Neural cell (in vitro differentiated cells): ENCODE results near the gene GLI3. TPM values are rescaled to one million over a fixed set of nuclear protein-coding genes. Genes with fewer than 3 reads are reported as not detected.

Source experiments
- H2AFZ ChIP-seq: fragments of 200-600, 300-800 bp; sonication (generic), shearing (Covaris generic); 2 replicates; pipeline ENCODE4 v1.6.0; 2014; ENCODE audit warnings: low read depth, mild to moderate bottlenecking, antibody characterized with exemption, low read length, moderate library complexity
- H3F3A ChIP-seq: fragments of 200-600 bp; shearing (Covaris generic); 2 replicates; pipeline ENCODE4 v1.6.1; 2016; ENCODE audit warnings: mild to moderate bottlenecking, moderate library complexity, mixed read lengths, antibody characterized with exemption, low read length; ENCODE audit not compliant: insufficient read depth, poor library complexity, severe bottlenecking
- H3K27ac ChIP-seq: fragments of 200-600, 300-800 bp; sonication (generic), shearing (Covaris generic); 2 replicates; pipeline ENCODE4 v1.5.1; 2014; ENCODE audit warnings: mild to moderate bottlenecking, low read length, moderate library complexity
- H3K27me3 ChIP-seq: fragments of 300-800, 200-600 bp; sonication (generic), shearing (Covaris generic); 2 replicates; pipeline ENCODE4 v1.6.0; 2014; ENCODE audit warnings: mild to moderate bottlenecking, low read depth, low read length, moderate library complexity; ENCODE audit not compliant: insufficient read depth
- H3K36me3 ChIP-seq: fragments of 300-800, 200-600 bp; sonication (generic), shearing (Covaris generic); 2 replicates; pipeline ENCODE4 v1.5.1; 2014; ENCODE audit warnings: mild to moderate bottlenecking, antibody characterized with exemption, low read length, moderate library complexity; ENCODE audit not compliant: insufficient read depth
- H3K4me2 ChIP-seq: fragments of 300-800, 200-600 bp; sonication (generic), shearing (Covaris generic); 2 replicates; pipeline ENCODE4 v1.6.0; 2014; ENCODE audit warnings: mild to moderate bottlenecking, low read length
- H3K4me3 ChIP-seq: fragments of 300-800, 200-600 bp; sonication (generic), shearing (Covaris generic); 2 replicates; pipeline ENCODE4 v1.5.1; 2014; ENCODE audit warnings: mild to moderate bottlenecking, low read length, moderate library complexity
- H3K79me2 ChIP-seq: fragments of 200-600 bp; shearing (Covaris generic); replicated peaks from 2 replicates; pipeline ENCODE4 v1.6.0; 2014; ENCODE audit warnings: mild to moderate bottlenecking, low read length, moderate library complexity; ENCODE audit not compliant: insufficient read depth
- H3K9ac ChIP-seq: fragments of 300-800, 200-600 bp; sonication (generic), shearing (Covaris generic); 2 replicates; pipeline ENCODE4 v1.6.1; 2016; ENCODE audit warnings: mild to moderate bottlenecking, low read length, mixed read lengths
- H3K9me2 ChIP-seq: fragments of 200-600 bp; shearing (Covaris generic); 2 replicates; pipeline ENCODE4 v1.6.1; 2016; ENCODE audit warnings: mild to moderate bottlenecking, low read length, mixed read lengths; ENCODE audit not compliant: insufficient read depth
- H3K9me3 ChIP-seq: fragments of 200-600, 300-800 bp; sonication (generic), shearing (Covaris generic); 2 replicates; pipeline ENCODE4 v1.6.1; 2016; ENCODE audit warnings: mild to moderate bottlenecking, mixed run types, low read length, moderate library complexity, mixed read lengths
- H4K20me1 ChIP-seq: fragments of 200-600 bp; shearing (Covaris generic); 2 replicates; pipeline ENCODE4 v1.6.1; 2016; ENCODE audit warnings: mild to moderate bottlenecking, mixed run types; ENCODE audit not compliant: insufficient read depth
- EP300 ChIP-seq: fragments of 450-650 bp; conservative IDR thresholded peaks from 2 replicates; pipeline ENCODE4 v1.6.1; 2014; ENCODE audit warnings: antibody characterized with exemption, mild to moderate bottlenecking, moderate library complexity; ENCODE audit not compliant: poor library complexity, severe bottlenecking
- EZH2 ChIP-seq: fragments of 200-600, 300-800 bp; shearing (Covaris generic), sonication (generic); IDR thresholded peaks from 2 replicates; pipeline ENCODE4 v1.6.1; 2014; ENCODE audit warnings: antibody characterized with exemption, low read length, borderline replicate concordance, mild to moderate bottlenecking; ENCODE audit not compliant: insufficient read depth, poor library complexity, severe bottlenecking
- MXI1 ChIP-seq: fragments of 450-650 bp; conservative IDR thresholded peaks from 2 replicates; pipeline ENCODE4 v1.6.1; 2014; ENCODE audit warnings: antibody characterized with exemption, mild to moderate bottlenecking; ENCODE audit not compliant: poor library complexity, severe bottlenecking
- POLR2AphosphoS5 ChIP-seq: IDR thresholded peaks from 2 replicates; pipeline ENCODE4 v1.6.1; 2012
- RAD21 ChIP-seq: fragments of 450-650 bp; conservative IDR thresholded peaks from 2 replicates; pipeline ENCODE4 v1.6.1; 2014; ENCODE audit warnings: antibody characterized with exemption, mild to moderate bottlenecking, moderate library complexity
- SMC3 ChIP-seq: fragments of 450-650 bp; conservative IDR thresholded peaks from 2 replicates; pipeline ENCODE4 v1.6.1; 2014; ENCODE audit warnings: antibody characterized with exemption, mild to moderate bottlenecking, moderate library complexity; ENCODE audit not compliant: poor library complexity
- TAF1 ChIP-seq: IDR thresholded peaks from 2 replicates; pipeline ENCODE4 v1.6.1; 2012; ENCODE audit warnings: low read depth
- polyA plus RNA-seq: library from polyadenylated mRNA; depleted of rRNA; stranded (reverse); fragments of >200 nt; gene quantifications from 2 replicates; pipeline ENCODE4 v1.2.3, GENCODE V29; 2014
- TF ChIP-seq, protein P1 (sequence below): fragments of 450-650 bp; IDR thresholded peaks from 2 replicates; pipeline ENCODE4 v1.5.1; 2014; ENCODE audit warnings: antibody characterized with exemption, mild to moderate bottlenecking, moderate library complexity; ENCODE audit not compliant: poor library complexity, severe bottlenecking
- TF ChIP-seq, protein P2 (sequence below): IDR thresholded peaks from 2 replicates; pipeline ENCODE4 v1.6.1; 2012; ENCODE audit warnings: borderline replicate concordance

The GLI3 gene
- polyA plus RNA-seq, 1 donor from 2014 or later, result 0.19 TPM

DNA sequence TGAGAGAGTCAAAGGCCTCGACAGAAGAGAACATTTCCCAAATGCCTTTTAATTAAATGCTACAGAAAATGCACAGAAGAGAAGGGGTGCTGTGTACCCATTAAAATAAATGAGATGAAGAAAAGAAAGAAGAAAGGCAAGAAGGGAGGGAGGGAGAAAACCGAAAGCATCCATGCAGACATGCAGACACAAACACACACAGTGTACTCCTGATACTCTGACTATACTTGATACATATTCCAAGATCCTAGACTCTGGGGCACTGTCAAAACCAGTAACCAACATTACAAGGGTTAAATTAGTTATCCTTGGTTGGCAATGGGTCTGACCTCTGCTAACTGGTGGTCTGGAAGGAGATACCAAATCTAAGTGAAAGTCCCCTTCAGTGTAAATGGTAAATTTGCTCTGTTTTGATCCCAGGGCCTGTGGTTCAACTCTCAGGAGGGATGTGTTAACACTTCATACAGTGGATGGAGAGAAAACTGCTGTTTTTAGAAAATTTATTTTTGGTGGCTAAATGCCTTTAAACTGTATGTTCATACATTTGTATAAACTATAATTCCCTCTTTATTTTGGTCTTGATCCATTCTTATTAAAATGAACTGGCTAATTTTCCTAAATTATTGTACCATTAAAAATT lies 241.3 kb downstream of the GLI3 start:
- no peaks in the 10 kb centered on the region for H3K9me3 ChIP-seq
- no peaks in the 10 kb centered on the region for H3K9me2 ChIP-seq
- no peaks in the 10 kb centered on the region for H3K79me2 ChIP-seq
- no peak overlapping the region for H3K9ac ChIP-seq
- no peak overlapping the region for H3K4me3 ChIP-seq
- no peaks in the 10 kb centered on the region for H4K20me1 ChIP-seq
- H3K36me3 ChIP-seq, result no peaks in the 10 kb centered on the region
- H3K27me3 ChIP-seq, result no peaks in the 10 kb centered on the region
- TF ChIP-seq EZH2, result no peak
- no peak for TF ChIP-seq POLR2AphosphoS5
- TF ChIP-seq, protein P1, sequence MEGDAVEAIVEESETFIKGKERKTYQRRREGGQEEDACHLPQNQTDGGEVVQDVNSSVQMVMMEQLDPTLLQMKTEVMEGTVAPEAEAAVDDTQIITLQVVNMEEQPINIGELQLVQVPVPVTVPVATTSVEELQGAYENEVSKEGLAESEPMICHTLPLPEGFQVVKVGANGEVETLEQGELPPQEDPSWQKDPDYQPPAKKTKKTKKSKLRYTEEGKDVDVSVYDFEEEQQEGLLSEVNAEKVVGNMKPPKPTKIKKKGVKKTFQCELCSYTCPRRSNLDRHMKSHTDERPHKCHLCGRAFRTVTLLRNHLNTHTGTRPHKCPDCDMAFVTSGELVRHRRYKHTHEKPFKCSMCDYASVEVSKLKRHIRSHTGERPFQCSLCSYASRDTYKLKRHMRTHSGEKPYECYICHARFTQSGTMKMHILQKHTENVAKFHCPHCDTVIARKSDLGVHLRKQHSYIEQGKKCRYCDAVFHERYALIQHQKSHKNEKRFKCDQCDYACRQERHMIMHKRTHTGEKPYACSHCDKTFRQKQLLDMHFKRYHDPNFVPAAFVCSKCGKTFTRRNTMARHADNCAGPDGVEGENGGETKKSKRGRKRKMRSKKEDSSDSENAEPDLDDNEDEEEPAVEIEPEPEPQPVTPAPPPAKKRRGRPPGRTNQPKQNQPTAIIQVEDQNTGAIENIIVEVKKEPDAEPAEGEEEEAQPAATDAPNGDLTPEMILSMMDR, result no peak
- TF ChIP-seq, protein P2, sequence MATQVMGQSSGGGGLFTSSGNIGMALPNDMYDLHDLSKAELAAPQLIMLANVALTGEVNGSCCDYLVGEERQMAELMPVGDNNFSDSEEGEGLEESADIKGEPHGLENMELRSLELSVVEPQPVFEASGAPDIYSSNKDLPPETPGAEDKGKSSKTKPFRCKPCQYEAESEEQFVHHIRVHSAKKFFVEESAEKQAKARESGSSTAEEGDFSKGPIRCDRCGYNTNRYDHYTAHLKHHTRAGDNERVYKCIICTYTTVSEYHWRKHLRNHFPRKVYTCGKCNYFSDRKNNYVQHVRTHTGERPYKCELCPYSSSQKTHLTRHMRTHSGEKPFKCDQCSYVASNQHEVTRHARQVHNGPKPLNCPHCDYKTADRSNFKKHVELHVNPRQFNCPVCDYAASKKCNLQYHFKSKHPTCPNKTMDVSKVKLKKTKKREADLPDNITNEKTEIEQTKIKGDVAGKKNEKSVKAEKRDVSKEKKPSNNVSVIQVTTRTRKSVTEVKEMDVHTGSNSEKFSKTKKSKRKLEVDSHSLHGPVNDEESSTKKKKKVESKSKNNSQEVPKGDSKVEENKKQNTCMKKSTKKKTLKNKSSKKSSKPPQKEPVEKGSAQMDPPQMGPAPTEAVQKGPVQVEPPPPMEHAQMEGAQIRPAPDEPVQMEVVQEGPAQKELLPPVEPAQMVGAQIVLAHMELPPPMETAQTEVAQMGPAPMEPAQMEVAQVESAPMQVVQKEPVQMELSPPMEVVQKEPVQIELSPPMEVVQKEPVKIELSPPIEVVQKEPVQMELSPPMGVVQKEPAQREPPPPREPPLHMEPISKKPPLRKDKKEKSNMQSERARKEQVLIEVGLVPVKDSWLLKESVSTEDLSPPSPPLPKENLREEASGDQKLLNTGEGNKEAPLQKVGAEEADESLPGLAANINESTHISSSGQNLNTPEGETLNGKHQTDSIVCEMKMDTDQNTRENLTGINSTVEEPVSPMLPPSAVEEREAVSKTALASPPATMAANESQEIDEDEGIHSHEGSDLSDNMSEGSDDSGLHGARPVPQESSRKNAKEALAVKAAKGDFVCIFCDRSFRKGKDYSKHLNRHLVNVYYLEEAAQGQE, result no peak
- no peak for TF ChIP-seq TAF1
- no peak for TF ChIP-seq SMC3
- no peak for TF ChIP-seq MXI1
- no peak for TF ChIP-seq EP300
- no peak for TF ChIP-seq RAD21
- peak overlapping the region; percentile 29 for H3K4me2 ChIP-seq
- no peaks in the 10 kb centered on the region for H3F3A ChIP-seq
- H2AFZ ChIP-seq, result no peak overlapping the region
- no peak overlapping the region for H3K27ac ChIP-seq

DNA sequence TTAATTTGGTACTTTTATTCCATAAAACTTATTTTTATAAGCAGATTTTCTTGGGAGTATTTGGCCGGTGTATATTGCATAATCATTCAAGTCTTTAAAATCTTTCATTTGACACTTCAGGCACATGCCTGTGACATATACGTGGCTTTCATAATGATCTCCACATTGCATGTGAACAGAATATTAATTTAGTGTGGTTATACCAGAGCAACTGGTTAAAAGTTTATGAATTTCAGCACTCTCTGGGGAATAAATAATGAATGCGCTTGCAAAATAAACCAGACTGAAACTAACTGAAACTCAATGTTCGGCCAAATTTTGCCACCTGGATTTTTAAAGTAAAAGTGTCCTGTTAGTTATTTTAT lies 242.3 kb downstream of the GLI3 start:
- Histone ChIP-seq H3K27ac (no peak overlapping the region), H3K79me2 (no peaks in the 10 kb centered on the region), H3K9ac (no peak overlapping the region), H3F3A (no peaks in the 10 kb centered on the region), H2AFZ (no peak overlapping the region), H3K4me2 (no peak overlapping the region), H3K27me3 (no peaks in the 10 kb centered on the region), H3K36me3 (no peaks in the 10 kb centered on the region), H4K20me1 (no peaks in the 10 kb centered on the region), H3K9me3 (no peaks in the 10 kb centered on the region), H3K9me2 (no peaks in the 10 kb centered on the region), H3K4me3 (no peak overlapping the region)
- TF ChIP-seq TAF1, result no peak
- TF ChIP-seq RAD21, result no peak
- no peak for TF ChIP-seq EZH2
